RWPE1 (cell line): ENCODE results near the gene AUTS2.

Experiments
- CTCF ChIA-PET: fragments of 350-600 bp; sonication (Branson Sonifier 250); formaldehyde crosslinking; extraction: SDS; loops from one replicate; lab custom pipeline; 2021; lab: Yijun Ruan, JAX
- POLR2A ChIA-PET: fragments of 400-600 bp; formaldehyde crosslinking; extraction: SDS; loops from one replicate; lab custom pipeline; 2020; ENCODE audit warnings: antibody characterized with exemption; ENCODE audit not compliant: low non-redundant PET; lab: Yijun Ruan, JAX
- DNase-seq: peaks from one replicate; pipeline ENCODE4 v3.0.0; 2012; ENCODE audit warnings: low spot score
- H3K27ac ChIP-seq: fragments of 450-650 bp; 2 replicates; pipeline ENCODE4 v1.5.1; 2017
- TF ChIP-seq, protein P1 (sequence below): fragments of 450-650 bp; conservative IDR thresholded peaks from 2 replicates; pipeline ENCODE4 v1.5.1; 2017; ENCODE audit warnings: low read depth, mild to moderate bottlenecking

AUTS2 gene

DNA sequence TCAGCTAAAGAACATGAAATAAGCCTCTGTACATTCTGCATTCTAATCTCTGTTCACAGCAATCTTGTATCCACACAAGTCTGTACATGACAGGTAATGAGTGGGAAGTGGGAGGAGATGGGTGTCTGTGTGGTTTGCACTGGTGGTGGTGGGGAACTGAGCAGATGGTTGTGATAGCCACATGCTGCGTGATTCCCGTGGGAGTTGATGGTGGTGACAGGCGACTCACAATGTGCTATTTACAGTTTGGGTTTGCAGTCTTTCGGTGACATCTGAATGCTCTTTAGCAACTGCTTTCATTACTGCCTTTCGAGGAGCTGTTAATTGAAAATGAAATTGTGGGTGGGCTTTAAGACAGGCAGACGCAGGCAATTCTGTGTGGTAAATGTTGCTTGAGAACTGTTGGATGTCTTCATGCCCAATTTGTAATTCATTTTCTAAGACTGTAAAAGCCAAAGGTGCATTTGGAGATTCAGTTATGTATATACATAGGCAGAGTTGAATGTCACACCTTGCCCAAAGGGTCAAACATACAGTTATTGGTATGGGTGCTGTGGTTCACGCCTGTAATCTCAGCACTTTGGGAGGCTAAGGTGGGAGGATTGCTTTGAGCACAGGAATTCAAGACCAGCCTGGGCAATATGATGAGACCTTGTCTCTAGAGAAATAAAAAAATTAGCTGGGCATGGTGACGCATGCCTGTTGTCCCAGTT is 308.2 kb downstream of the AUTS2 start:
- ChIA-PET CTCF (interaction anchor here (0.6 kb wide), 1 partner anchor 33 kb away, joined by 3 read pairs; no protein-coding TSS in a partner anchor), POLR2A (no interaction called here)
- no peak overlapping the region for H3K27ac ChIP-seq
- TF ChIP-seq, protein P1, sequence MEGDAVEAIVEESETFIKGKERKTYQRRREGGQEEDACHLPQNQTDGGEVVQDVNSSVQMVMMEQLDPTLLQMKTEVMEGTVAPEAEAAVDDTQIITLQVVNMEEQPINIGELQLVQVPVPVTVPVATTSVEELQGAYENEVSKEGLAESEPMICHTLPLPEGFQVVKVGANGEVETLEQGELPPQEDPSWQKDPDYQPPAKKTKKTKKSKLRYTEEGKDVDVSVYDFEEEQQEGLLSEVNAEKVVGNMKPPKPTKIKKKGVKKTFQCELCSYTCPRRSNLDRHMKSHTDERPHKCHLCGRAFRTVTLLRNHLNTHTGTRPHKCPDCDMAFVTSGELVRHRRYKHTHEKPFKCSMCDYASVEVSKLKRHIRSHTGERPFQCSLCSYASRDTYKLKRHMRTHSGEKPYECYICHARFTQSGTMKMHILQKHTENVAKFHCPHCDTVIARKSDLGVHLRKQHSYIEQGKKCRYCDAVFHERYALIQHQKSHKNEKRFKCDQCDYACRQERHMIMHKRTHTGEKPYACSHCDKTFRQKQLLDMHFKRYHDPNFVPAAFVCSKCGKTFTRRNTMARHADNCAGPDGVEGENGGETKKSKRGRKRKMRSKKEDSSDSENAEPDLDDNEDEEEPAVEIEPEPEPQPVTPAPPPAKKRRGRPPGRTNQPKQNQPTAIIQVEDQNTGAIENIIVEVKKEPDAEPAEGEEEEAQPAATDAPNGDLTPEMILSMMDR, result no peak
- no peak for DNase-seq

DNA sequence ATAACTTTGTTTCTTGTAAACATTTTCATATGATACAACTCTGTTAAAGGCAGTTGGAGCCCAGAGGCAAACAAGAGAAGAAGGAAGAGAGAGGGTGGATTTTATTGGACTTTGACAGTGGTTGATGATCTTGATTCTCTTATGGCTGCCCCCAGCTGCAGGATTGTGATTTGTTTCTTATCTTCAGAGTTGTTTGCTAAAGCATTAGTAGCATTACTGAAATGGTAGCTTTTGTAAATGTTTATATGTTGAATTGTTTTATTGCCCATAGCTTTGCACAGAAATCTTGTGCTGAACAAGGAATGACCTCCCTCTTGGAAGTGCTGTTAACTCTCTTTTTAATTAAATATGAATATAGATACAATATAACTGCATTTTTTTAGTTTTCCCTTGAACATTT is 309.4 kb downstream of the AUTS2 start:
- ChIA-PET POLR2A (no interaction called here), CTCF (no interaction called here)
- H3K27ac ChIP-seq, result no peak overlapping the region
- TF ChIP-seq, protein P1, result no peak
- no peak for DNase-seq

DNA sequence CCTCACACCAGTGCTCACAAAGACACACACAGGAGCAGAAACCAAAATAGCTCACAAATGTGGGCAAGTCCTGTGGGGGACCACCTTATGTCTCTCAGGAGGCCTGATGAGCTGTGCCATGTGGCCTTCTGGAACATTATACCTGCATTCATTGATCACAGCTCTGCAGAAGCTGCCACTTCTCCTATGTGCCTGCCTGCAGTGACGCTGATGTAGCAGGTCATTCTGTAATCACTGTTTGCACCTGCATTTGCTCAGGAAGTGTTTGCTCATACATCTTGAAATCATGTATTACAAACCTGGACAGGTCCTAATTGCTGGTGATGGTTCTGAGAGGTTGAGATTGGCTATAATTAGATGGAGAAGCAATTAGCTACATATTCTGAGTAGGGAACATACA is 310.2 kb downstream of the AUTS2 start:
- ChIA-PET CTCF (no interaction called here), POLR2A (no interaction called here)
- TF ChIP-seq, protein P1, result no peak
- no peak overlapping the region for H3K27ac ChIP-seq
- DNase-seq, result no peak

DNA sequence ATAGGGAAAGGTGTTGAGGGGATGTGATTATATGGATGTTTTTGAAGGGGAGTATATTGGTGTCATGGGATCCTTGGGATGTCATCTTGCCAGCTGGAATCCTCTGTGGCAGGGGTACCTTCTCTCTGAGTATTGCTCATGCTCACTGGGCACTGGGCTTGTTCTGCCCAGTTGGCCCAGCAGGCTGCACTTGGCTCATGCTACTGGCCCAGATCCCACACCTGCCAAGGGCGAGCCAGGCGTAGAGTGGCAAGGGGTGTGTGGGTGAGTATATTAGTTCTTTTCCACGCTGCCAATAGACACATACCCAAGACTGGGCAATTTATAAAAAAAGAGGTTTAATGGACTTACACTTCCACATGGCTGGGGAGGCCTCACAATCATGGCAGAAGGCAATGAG is 311.9 kb downstream of the AUTS2 start:
- H3K27ac ChIP-seq, result no peak overlapping the region
- no peak for DNase-seq
- TF ChIP-seq, protein P1, result no peak
- CTCF ChIA-PET, result no interaction called here
- POLR2A ChIA-PET, result no interaction called here

DNA sequence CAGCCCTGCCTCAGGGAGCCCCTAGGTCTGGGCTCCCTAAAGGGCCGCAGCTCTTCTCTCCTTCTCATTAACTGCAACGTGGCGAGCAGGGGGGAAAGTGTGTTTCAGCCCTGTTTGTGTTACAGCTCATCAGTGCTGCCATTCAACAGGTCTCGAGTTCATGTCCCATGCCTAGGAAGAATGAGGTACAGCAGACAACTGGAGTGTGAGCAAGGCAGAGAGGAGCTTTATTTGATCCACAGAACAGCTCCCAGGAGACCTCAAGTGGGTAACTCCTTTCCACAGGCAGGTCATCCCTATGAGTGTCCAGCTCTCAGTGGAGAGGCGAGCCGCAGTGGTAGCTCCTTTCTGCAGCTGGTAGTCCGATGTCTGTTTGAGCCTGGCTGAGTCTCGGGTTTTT is 313.1 kb downstream of the AUTS2 start:
- DNase-seq, result no peak
- TF ChIP-seq, protein P1, result no peak
- ChIA-PET POLR2A (no interaction called here), CTCF (interaction anchor here (0.7 kb wide), 1 partner anchor 601 kb away, joined by 3 read pairs; no protein-coding TSS in a partner anchor)
- no peak overlapping the region for H3K27ac ChIP-seq

DNA sequence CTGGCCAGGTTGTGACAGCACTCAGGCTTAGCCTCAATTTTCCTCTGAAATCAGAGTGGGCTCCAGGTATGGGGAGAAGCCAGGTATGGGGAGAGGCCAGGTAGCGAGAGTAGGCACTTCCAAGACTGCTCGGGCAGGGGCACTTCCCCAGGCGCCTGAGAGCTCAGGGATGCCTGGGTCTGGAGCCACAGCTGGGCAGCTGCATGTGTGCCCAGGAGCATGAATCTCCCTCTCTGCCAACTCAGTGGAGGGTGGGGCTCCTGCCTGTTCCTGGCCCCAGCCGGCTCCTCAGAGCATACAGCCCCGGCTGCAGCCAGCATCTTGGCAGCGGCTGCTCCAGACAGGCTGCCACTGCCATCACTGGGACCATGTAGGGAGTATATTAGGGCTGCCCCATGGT is 313.9 kb downstream of the AUTS2 start:
- CTCF ChIA-PET, result no interaction called here
- TF ChIP-seq, protein P1, result no peak
- POLR2A ChIA-PET, result no interaction called here
- DNase-seq, result no peak
- H3K27ac ChIP-seq, result no peak overlapping the region
